ENCODE results near the gene RLBP1.

GRCh38 chr15:89175617-89176191 is 45.7 kb downstream of the RLBP1 start:
- TF ChIP-seq, protein P1, sequence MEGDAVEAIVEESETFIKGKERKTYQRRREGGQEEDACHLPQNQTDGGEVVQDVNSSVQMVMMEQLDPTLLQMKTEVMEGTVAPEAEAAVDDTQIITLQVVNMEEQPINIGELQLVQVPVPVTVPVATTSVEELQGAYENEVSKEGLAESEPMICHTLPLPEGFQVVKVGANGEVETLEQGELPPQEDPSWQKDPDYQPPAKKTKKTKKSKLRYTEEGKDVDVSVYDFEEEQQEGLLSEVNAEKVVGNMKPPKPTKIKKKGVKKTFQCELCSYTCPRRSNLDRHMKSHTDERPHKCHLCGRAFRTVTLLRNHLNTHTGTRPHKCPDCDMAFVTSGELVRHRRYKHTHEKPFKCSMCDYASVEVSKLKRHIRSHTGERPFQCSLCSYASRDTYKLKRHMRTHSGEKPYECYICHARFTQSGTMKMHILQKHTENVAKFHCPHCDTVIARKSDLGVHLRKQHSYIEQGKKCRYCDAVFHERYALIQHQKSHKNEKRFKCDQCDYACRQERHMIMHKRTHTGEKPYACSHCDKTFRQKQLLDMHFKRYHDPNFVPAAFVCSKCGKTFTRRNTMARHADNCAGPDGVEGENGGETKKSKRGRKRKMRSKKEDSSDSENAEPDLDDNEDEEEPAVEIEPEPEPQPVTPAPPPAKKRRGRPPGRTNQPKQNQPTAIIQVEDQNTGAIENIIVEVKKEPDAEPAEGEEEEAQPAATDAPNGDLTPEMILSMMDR (IDR thresholded peaks at IDR 0.05; ENCODE audit: low read depth, low read length, poor library complexity, severe bottlenecking): no peak
- TF ChIP-seq EZH2phosphoT487 (IDR thresholded peaks at IDR 0.05; ENCODE audit: borderline replicate concordance, low read length): no peak

Measured in DOHH2 (cell line).